ENCODE data around the gene NAGK. TPM values are rescaled to one million over a fixed set of nuclear protein-coding genes. Genes with fewer than 3 reads are reported as not detected.
"Not testable (repeated sequence)": the region's sequence is repeated elsewhere in the genome, so short reads cannot be mapped to it uniquely, and the experiment has no call there.

NAGK gene
- total RNA-seq, 3 donors from 2014 or later, result 71.5 to 115 (median 75.1) TPM

DNA sequence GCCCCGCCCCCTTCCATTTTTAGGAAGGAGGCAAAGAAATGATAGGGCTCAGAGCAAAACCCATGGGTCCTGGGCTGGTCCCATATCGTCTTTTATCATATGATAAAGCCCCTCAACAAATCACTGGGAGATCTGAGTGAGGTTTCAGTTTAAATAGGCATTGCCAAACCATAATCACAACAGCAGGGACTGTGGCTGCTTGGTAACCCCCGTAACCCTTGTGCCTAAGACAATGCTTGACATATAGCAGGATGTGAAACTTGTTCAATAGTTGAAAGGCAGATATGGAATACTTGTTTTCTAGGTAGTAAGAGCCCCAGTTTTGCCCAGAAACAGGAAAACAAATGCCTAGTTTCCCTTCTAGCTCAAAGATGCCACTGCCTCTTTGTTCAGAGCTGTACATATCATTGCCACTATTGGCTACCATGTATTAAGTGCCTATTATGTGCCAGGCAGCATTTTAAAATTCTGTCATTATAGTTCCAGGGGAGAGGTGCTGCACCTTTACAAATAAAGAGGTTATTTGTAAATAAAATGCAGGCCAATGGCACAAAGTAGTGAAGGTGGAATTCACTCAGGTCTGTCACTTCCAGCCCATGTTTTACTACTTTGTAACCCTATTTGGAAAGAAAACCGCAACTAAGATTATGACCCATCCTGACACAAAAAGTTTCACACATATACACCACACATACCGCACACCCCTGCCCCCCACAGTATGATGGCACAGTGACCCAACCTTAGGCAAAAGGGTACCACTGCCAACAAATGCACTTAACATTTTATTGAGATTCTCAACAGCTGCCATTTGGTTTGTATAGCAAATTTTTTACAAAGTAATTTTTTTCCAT is 14.2 kb downstream of the NAGK start:
- intact Hi-C loops (cut with DNase I; ENCODE audit: low total_unique reads), result no loop called here
- Histone ChIP-seq H3K9me3 (no peaks in the 10 kb centered on the region), H3K27me3 (no peaks in the 10 kb centered on the region), H3K4me3 (no peak overlapping the region), H3K4me1 (no peaks in the 10 kb centered on the region), H3K27ac (no peak overlapping the region), H3K36me3 (no peaks in the 10 kb centered on the region)
- no peak for TF ChIP-seq POLR2A (IDR thresholded peaks at IDR 0.05)
- no peak for DNase-seq (ENCODE audit: low spot score in 2 of 2)

DNA sequence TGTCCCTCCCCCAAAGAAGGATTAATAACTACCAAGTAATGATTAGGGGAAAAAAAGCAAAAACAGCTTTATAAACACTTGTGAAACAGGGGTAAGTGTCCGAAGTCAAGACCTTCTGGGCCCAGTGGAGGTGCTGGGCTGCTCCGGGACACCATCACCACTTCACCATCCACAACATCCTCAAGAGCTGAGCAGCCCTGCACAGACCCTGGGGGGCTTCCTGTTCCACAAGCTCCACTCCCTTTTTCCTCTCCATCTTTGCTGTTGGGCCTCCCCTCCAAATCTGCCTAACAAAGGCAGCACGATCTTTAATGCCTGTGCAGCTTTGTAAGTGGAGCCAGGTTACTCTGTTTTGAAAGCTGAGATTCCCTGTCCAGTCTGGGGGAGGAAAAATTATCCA is 14.8 kb downstream of the NAGK start:
- intact Hi-C loops (cut with DNase I; ENCODE audit: low total_unique reads); H3K36me3 ChIP-seq: not testable (repeated sequence)

DNA sequence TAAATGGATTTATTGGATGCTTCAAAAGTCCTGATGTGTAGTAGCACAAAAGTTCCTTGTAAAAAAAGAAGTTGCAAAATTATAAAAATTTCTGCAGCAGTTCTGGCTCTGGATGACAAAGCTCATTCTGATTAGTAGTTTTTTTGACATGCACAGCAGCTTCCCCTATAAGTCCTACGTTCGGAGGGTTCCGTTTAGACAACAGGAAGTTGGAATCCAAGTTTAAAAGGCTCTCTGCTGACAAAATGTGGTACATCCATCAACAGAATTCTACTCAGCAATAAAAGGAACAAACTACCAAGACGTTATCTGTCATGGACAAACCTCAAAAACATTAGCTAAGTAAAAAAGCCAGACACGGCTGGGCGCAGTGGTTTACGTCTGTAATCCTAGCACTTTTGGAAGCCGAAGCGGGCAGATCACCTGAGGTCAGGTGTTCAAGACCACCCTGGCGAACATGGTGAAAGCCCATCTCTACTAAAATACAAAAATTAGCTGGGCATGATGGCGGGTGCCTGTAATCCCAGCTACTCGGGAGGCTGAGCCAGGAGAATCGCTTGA is 15.4 kb downstream of the NAGK start:
- H3K4me1 ChIP-seq; DNase-seq (ENCODE audit: low spot score in 2 of 2); H3K9me3 ChIP-seq; H3K27me3 ChIP-seq; H3K36me3 ChIP-seq; intact Hi-C loops (cut with DNase I; ENCODE audit: low total_unique reads); H3K27ac ChIP-seq: not testable (repeated sequence)
- peak overlapping the region in 2 of 3 donors; percentile 26 to 43 for H3K4me3 ChIP-seq

More for the DNA sequence above, 14.8 kb downstream of the NAGK start:
- H3K4me1 ChIP-seq; H3K4me3 ChIP-seq; H3K9me3 ChIP-seq; H3K27ac ChIP-seq; DNase-seq (ENCODE audit: low spot score in 2 of 2); H3K27me3 ChIP-seq: not testable (repeated sequence)

DNA sequence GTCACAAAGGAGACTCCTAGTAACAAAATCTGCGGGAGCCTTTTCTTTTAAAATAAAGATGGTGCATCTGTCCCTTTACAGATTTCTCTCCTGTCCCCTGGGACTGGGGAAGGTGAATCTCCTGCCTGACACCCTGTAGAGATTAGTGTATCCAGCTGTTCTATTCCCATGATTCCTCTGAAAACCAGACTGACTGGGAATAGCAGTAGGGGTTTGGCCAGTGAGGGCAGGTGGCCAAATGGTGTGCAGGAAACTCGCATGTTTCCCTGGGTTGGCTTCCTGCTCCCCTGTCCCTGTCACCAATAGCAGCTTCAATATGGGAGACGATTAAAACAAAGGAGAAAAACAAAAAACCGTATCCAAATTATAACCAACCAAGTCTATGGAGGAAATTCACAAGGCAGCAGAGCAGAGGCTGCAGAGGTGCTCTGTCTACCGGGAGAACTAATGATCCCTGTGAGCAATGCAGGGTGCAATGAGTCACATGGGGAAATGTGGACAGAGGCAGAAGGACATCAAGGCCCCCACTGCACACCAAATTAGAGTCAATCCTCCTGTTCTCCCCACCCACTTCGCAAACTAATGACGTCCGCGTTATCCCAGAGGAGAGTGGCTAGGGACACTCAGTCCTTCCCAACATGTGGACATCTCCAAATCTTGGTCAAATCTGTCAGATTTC is 17.0 kb downstream of the NAGK start:
- intact Hi-C loops (cut with DNase I; ENCODE audit: low total_unique reads); DNase-seq (ENCODE audit: low spot score in 2 of 2); H3K4me1 ChIP-seq; H3K27me3 ChIP-seq; H3K27ac ChIP-seq; H3K9me3 ChIP-seq; H3K4me3 ChIP-seq; H3K36me3 ChIP-seq: not testable (repeated sequence)

DNA sequence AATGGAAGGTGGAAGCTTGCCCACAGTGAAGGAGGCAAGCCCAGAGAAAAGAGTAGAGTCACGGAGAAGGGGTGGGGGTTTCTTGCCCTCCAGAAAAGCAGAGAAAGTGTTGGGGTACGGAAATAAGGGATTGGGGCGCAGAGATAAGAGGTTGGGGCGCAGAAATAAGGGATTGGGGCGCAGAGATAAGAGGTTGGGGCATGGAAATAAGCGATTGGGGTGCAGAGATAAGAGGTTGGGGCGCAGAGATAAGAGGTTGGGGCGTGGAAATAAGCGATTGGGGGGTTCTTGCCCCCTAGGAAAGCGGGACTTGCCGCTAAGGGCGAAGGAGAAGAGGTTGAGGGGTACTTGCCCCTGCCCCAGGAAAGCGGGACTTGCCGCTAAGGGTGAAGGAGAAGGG is 21.0 kb downstream of the NAGK start:
- H3K4me3 ChIP-seq; H3K27me3 ChIP-seq; DNase-seq (ENCODE audit: low spot score in 2 of 2); H3K27ac ChIP-seq; H3K36me3 ChIP-seq; H3K9me3 ChIP-seq; H3K4me1 ChIP-seq; intact Hi-C loops (cut with DNase I; ENCODE audit: low total_unique reads): not testable (repeated sequence)

DNA sequence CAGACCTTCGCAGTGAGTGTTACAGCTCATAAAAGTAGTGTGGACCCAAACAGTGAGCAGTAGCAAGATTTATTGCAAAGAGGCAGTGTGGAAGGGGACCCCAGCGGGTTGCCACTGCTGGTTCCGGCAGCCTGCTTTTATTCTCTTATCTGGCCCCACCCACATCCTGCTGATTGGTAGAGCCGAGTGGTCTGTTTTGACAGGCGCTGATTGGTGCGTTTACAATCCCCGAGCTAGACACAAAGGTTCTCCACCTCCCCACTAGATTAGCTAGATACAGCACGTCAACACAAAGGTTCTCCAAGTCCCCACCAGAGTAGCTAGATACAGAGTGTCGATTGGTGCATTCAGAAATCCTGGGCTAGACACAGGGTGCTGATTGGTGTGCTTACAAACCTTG is 23.4 kb downstream of the NAGK start:
- H3K9me3 ChIP-seq; H3K4me1 ChIP-seq; H3K27ac ChIP-seq; H3K36me3 ChIP-seq; intact Hi-C loops (cut with DNase I; ENCODE audit: low total_unique reads); DNase-seq (ENCODE audit: low spot score in 2 of 2); H3K27me3 ChIP-seq; H3K4me3 ChIP-seq: not testable (repeated sequence)

DNA sequence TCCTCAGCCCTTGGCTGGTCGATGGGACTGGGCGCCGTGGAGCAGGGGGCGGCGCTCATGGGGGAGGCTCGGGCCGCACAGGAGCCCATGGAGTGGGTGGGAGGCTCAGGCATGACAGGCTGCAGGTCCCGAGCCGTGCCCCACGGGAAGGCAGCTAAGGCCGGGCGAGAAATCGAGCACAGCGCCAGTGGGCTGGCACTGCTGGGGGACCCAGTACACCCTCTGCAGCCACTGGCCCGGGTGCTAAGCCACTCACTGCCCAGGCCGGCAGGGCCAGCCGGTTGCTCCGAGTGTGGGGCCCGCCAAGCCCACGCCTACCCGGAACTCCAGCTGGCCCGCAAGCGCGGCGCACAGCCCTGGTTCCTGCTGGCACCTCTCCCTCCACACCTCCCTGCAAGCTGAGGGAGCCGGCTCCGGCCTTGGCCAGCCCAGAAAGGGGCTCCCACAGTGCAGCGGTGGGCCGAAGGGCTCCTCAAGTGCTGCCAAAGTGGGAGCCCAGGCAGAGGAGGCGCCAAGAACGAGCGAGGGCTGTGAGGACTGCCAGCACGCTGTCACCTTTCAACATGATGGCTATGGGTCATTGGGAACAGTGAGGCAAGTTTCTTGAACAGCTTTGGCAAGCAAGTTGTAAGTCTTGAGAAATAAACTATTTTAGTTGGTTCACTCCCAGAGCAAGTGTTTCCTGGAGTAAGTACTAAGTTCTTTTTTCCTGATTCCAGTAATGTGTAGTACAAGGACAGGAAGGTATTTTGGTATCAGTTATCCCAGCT is 24.2 kb downstream of the NAGK start:
- intact Hi-C loops (cut with DNase I; ENCODE audit: low total_unique reads); H3K36me3 ChIP-seq; H3K4me3 ChIP-seq; H3K27me3 ChIP-seq; H3K4me1 ChIP-seq; H3K9me3 ChIP-seq; H3K27ac ChIP-seq; DNase-seq (ENCODE audit: low spot score in 2 of 2): not testable (repeated sequence)

DNA sequence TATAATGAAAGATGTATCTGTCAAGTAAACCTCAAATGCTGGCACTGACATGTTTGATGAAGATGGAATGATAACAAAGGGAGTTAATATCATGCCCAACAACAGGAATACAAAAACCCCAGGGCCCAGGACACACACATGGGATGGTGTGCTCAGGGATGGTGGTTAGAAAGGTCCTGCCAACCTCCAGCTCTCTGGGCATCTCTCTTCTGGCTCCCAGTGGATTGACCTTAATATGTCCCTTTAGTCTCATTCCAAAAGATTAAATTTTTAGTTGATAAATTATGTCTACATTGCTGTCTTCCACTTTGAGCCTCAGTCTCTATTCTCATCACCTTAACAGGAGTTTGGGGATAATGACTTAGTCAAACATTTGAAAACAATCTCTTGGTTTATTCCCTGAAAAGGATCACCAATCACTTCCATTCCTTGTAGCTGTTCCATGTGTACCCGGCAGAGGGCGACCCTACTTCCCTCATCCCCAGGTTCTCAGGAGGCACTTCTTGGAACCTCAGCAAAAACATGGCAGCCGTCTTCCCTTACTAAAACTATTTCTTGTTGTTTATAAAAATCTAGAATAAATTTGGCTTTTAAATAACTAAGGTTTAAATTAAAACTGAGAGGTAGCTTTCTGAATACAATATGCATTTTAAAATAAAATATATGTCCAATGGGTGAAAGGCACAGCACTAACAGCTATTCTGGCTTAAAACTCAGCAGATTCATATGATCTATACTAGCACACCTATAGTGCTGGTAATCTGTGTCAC is 31.9 kb downstream of the NAGK start:
- Histone ChIP-seq H3K9me3 (no peaks in the 10 kb centered on the region), H3K36me3 (no peaks in the 10 kb centered on the region), H3K27me3 (no peaks in the 10 kb centered on the region), H3K4me3 (no peak overlapping the region), H3K27ac (no peak overlapping the region), H3K4me1 (no peaks in the 10 kb centered on the region)
- intact Hi-C loops (cut with DNase I; ENCODE audit: low total_unique reads), result no loop called here
- DNase-seq (ENCODE audit: low spot score in 2 of 2), result peak; percentile 24 to 63
- TF ChIP-seq, protein P1, sequence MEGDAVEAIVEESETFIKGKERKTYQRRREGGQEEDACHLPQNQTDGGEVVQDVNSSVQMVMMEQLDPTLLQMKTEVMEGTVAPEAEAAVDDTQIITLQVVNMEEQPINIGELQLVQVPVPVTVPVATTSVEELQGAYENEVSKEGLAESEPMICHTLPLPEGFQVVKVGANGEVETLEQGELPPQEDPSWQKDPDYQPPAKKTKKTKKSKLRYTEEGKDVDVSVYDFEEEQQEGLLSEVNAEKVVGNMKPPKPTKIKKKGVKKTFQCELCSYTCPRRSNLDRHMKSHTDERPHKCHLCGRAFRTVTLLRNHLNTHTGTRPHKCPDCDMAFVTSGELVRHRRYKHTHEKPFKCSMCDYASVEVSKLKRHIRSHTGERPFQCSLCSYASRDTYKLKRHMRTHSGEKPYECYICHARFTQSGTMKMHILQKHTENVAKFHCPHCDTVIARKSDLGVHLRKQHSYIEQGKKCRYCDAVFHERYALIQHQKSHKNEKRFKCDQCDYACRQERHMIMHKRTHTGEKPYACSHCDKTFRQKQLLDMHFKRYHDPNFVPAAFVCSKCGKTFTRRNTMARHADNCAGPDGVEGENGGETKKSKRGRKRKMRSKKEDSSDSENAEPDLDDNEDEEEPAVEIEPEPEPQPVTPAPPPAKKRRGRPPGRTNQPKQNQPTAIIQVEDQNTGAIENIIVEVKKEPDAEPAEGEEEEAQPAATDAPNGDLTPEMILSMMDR (IDR thresholded peaks at IDR 0.05), result peak in 1 of 3 donors; percentile 58
- TF ChIP-seq POLR2A (IDR thresholded peaks at IDR 0.05), result no peak

Data from breast epithelium (tissue), 4 donors.